HPDE6-E6E7 (cell line): ENCODE data around the gene SGSM2.

ENCODE experiments used
- DNase-seq: peaks from one replicate; pipeline ENCODE4 v3.0.0; 2011; ENCODE audit warnings: missing footprints; ENCODE audit errors: extremely low spot score

The SGSM2 gene

GRCh38 chr17:2398182-2398581 lies 60.9 kb downstream of the SGSM2 start:
- DNase-seq = no peak

- DNase-seq = no peak
Measured at GRCh38 chr17:2398655-2399571, 61.6 kb downstream of the SGSM2 start.

- DNase-seq = no peak
Measured at GRCh38 chr17:2399572-2400473, 62.5 kb downstream of the SGSM2 start.

DNA sequence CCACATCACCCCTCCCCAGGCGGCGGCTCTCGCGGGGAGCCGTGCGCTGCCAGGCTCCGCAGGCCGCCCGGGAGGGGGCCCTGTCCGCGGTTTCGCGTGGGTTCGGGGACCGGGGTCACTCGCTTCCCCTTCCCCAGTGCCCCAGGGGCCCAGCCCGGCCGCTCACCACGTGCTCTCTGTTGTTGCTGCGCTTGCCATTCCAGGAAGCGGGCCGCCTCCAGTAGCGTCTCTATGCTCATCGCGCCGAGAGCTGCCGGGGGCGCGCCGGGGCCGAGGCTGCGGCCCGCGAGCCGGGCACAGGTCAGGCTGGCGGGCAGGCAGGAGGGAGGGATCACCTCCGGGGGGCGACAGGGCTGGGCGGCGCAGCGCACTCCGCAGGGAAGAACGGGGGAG lies 63.2 kb downstream of the SGSM2 start:
- DNase-seq = no peak

DNA sequence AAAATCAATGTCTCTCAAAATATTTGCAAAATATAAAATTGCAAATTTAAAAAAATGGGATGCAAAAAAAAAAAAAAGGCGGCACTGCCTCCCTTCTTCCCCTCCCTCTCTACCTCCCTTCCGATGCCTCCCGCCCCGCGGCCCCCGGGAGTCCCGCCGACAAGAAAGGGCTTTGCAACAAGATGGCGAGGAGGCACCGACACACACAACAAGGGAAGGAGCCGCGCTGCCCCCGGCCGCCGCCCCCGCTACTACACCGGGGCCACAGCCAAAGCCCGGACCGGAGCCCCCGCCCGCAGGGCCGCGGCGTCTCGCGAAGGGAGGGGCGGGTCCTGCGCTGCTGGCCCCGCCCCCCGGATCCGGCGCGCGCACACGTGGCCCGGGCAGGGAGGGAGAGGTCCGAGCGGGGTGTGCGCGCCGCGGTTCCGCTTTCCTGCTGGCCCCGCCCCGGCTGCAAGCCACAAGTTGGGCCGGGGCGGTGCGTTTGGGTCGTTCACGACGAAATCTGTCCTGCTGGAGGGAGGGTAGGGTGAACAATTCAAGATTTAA lies 63.6 kb downstream of the SGSM2 start, which contains the start of gene MNT:
Gene MNT (minus strand): TSS at position 184 of the 549 bp plus-strand sequence. CDS start 348 bp downstream, outside the sequence.
- no peak for DNase-seq

DNA sequence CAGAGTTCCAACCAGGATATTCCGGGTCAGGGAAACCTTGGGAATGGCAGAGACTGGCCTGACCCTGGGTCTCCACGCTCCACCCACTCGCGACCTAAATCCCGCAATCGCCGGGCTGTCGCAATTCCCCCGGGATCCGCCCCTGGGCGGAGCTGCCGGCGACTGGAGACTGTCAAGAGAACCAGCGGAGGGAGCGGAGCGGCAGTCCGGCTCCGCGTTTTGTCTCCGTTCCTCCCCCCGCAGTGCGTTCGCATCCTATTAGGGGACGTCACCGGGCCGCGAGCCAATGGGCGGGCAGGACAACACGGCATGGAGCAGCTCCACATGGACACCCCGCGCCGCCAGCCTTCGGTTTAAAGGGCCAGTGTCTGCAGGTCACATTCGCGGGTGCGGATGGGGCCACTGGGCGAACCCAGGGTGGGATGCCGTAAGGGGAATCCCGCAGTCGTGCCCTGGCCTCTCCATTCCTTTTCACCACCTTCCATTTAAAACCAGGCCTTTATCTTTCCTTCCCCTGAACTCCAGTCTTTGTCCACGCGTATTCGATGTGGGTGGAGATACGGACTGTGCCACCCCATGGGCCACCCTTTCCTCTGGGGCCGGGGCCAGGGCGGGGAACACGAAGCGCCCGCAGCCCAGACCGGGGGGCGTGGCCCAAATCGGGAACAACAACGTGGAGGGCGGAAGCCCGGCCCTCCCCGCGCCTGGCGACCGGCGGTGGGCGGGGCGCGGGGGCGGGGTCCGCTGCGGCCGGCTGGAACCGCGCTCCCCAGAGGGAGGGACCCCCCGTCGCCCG lies 64.3 kb downstream of the SGSM2 start:
- no peak for DNase-seq

- DNase-seq = no peak
Measured at GRCh38 chr17:2402544-2402943, 65.2 kb downstream of the SGSM2 start.

DNA sequence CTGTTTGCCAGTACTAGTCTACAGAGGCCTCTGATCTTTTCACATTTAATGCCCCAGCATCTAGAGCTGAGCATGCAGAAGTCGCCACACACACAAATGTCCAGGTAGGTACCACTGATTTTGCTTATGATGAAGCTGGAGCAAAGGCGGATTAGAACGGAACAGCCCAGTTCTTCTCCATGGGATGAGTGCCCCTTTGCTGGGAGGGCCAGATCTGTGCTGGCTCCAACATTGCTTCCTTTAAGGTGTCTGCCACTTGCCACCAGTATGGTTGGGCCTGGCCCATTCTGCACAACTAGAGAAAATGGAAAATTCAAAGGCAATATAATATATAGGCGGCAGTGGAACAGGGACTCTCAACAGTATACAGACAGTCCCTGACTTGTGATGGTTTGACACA lies 65.7 kb downstream of the SGSM2 start:
- no peak for DNase-seq

DNA sequence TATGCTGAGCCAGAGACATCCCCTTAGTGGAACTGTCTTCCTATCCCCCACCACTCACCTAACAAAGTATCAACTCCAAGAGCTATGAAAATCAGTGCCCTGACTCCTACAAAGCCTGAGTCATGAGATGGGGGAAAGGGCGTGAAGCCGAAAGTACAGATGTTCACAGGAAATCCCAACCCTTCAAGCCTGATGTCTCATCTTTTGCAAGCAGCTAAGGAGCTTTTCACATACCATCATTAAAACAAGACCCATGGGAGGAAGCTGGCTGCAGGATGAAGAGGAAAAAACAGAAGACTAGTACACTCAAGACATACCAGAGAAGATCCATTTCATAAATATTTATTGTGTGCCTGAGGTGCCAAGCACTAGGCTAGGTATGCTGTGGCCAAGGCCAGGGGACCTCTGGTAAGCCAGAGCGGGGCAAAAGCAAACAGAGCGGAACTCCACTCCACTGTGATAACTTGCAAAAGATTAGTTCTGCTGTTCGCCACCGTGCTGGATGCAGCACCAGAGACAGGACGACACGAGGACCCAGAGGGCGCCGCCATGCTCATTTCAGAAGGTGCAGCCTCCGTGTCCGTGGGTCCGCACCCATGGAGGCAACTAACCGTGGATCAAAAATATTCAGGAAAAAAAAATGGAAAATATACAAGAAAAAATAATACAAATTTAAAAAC lies 68.1 kb downstream of the SGSM2 start:
- no peak for DNase-seq

DNA sequence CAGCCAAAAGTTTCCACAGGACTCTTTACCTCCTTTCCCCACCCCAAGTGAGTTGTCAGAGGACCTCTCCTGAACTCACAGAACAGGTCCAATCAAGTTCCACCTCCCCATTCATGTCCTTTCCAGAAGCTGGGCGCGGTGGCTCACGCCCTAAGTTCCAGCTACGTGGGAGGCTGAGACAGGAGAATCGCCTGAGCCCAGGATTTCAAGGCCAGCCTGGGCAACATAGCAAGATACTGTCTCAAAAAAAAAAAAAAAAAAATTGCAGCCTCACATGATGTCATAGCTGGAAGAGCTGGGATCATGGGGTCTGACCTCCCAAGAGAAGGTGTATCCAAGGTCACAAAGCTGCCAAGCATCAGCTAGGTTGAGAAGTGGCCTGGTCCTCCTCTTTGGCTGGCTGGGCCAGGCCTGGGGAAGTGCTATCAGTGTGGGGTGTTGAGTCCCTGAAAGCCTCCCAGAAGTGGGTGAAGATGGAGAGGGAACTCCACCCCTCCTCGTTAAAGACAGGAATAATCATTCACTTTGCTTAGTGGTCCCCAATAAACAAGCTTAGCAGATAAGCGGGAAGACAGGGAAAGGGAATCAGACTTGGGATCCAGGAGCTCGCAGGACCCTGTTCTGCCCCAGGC lies 69.1 kb downstream of the SGSM2 start:
- no peak for DNase-seq

GRCh38 chr17:2406903-2407790 lies 69.8 kb downstream of the SGSM2 start:
- DNase-seq = no peak

DNA sequence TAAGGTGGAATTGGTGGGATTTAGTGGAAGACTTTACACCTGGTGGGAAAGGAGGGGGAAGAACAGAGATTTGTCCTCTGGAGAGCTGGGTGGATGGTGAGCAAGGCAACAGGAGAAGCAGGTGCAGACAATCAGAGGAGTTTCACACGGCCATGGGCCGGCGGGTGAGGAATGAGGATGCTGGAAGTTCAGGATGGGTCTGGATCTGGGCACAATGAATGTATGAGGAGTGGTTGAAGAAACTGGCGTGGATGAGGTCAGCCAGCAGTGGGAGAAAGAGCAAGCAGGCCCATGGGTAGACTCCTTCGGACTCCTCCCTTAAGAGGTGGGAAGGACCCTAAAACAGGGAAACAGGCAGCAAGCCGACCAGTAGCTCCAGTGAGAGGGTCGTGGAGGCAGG lies 73.7 kb downstream of the SGSM2 start:
- DNase-seq = no peak

DNA sequence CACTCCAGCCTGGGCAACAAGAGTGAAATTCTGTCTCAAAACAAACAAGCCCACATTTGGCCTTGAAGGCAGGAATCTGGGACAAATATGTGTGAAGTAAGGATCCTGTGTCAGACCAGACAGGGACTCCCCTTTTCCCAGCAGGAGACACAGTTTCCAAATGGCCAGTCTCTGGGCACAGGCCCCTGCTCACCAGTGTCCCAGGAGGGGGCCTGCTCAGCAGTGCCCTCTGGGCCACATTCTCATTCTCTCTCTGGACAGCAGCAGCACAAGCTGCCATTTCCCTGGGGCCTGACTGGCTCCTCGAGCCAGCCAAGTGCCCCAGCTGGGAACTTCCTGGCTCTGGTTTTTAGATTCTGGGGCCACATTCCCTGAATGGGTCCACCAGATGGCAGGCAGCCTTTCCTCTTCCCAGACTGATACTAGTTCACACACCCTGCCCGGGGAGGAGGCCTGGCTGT lies 75.3 kb downstream of the SGSM2 start:
- no peak for DNase-seq

- DNase-seq = no peak
Measured at GRCh38 chr17:2414446-2415064, 77.3 kb downstream of the SGSM2 start.

DNA sequence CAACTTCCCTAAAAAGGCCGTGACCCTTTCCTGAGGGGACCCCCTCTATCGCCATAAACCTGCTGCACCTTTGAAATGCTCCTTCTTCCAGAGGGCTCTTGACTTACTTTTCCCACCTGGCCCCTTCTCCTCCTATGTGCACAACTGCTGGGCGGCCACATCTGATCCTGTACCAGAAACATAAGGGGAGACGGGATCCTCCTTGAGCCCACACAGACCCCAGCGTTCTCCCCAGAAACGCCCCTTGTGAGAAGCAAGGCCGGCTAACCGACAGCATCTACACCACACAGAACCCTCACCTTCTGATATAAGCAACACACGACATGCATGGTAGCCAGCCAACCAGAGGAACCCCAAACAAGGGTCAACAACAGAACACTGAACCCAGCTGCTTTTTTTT lies 77.8 kb downstream of the SGSM2 start:
- DNase-seq = no peak

DNA sequence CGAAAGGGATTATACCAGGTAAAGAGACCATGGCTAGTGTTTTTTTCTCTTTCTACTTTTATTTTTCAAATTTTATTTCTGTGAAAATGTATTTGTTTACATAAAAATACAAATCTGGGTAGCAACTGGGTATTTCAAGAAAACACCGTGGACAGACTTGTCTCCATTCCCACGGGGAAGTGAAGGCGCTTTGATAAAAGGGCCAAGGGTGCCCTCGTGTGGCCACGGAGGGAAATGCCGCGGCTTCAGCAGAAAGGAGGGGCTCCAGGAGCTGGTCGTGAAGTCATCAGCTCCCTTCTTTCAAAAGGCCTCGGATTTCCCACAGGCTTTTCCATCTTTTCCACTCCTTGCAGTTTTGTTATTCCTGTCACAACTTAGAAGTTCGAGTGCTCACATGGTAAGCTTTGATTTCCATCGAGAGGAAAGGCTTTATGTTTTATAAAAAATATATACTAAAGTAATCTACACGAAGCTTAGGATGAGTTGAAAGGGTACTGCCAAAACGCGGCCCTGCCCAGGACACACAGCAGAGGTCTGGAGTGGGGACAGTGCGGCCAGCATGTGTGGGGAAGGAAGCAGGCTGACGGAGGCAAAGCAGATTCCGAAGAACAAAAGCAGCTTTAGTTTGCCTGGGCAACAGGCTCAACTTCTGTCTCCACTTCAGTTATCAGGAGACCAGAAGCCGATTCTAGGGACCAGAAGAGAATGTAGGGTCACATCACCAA lies 78.9 kb downstream of the SGSM2 start:
- DNase-seq = no peak

GRCh38 chr17:2418572-2418971 lies 81.3 kb downstream of the SGSM2 start:
- no peak for DNase-seq

GRCh38 chr17:2419486-2419885 lies 82.2 kb downstream of the SGSM2 start:
- DNase-seq = no peak
